IPS DF 6.9 (cell line): ENCODE measurements around the gene SPATA31A3.
"Not testable (repeated sequence)": the region's sequence is repeated elsewhere in the genome, so short reads cannot be mapped to it uniquely, and the experiment has no call there.

Source experiments
- DNase-seq: peaks from one replicate; pipeline ENCODE4 v3.0.0-alpha.2; 2013; ENCODE audit warnings: low read depth, low spot score
- H3K27ac ChIP-seq: one replicate; pipeline ENCODE4 v1.5.1; 2013; ENCODE audit warnings: low read length, control low read depth
- H3K27me3 ChIP-seq: 2 replicates; pipeline ENCODE4 v1.6.1; 2013; ENCODE audit warnings: mild to moderate bottlenecking, low read length; ENCODE audit not compliant: control insufficient read depth, insufficient read depth
- H3K36me3 ChIP-seq: 2 replicates; pipeline ENCODE4 v1.6.1; 2013; ENCODE audit warnings: low read length; ENCODE audit not compliant: control insufficient read depth, insufficient read depth
- H3K4me1 ChIP-seq: 2 replicates; pipeline ENCODE4 v1.6.1; 2013; ENCODE audit warnings: low read length; ENCODE audit not compliant: control insufficient read depth, insufficient read depth
- H3K4me3 ChIP-seq: 2 replicates; pipeline ENCODE4 v1.5.1; 2013; ENCODE audit warnings: mild to moderate bottlenecking, low read length
- H3K9me3 ChIP-seq: 2 replicates; pipeline ENCODE4 v1.6.1; 2013; ENCODE audit warnings: low read length, inconsistent platforms; ENCODE audit not compliant: control insufficient read depth, insufficient read depth
- WGBS: extraction: QIAGEN DNeasy Blood & Tissue Kit; methylation state at CpG from one replicate; pipeline ENCODE4 v1.1.7; 2013; ENCODE audit warnings: mixed read lengths, missing lambda C conversion rate; ENCODE audit not compliant: insufficient read length, insufficient coverage; 5-methylcytosine and 5-hydroxymethylcytosine counted together

SPATA31A3 gene

DNA sequence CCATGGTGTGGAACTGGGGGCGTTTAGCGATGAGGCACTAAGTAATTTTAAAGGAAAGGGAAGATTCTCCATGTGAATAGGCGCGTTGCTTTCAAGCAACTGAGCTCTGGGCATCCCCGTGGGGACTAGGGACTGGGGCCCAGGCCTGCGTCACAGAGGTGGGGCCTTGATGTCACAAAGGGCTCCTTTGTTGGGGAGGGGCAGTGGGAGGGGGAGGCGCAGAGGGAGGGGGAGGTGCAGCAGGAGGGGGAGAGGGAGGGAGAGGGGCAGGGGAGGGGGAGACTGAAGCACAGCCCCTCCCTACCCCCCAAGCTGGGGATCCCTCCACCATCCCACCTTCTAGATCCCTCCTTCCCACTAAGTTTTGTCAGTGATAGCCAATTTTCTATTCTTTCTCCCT lies at the start of gene SPATA31A3:
SPATA31A3 (minus strand) TSS at position 101 of the 400 bp plus-strand sequence; CDS start at position 72, 29 bp downstream.
- H3K4me3 ChIP-seq, H3K9me3 ChIP-seq, H3K27me3 ChIP-seq, DNase-seq, H3K36me3 ChIP-seq, H3K4me1 ChIP-seq, H3K27ac ChIP-seq: not testable (repeated sequence)
- WGBS: no CpG with 5 or more reads among the region's 7 CpGs

- not testable (repeated sequence) for DNase-seq, H3K4me3 ChIP-seq, H3K9me3 ChIP-seq, H3K36me3 ChIP-seq, H3K27me3 ChIP-seq, H3K27ac ChIP-seq, H3K4me1 ChIP-seq
- no CpG with 5 or more reads among the region's 11 CpGs for WGBS
Observed at GRCh38 chr9:66952576-66952975, 39.8 kb downstream of the SPATA31A3 start.

DNA sequence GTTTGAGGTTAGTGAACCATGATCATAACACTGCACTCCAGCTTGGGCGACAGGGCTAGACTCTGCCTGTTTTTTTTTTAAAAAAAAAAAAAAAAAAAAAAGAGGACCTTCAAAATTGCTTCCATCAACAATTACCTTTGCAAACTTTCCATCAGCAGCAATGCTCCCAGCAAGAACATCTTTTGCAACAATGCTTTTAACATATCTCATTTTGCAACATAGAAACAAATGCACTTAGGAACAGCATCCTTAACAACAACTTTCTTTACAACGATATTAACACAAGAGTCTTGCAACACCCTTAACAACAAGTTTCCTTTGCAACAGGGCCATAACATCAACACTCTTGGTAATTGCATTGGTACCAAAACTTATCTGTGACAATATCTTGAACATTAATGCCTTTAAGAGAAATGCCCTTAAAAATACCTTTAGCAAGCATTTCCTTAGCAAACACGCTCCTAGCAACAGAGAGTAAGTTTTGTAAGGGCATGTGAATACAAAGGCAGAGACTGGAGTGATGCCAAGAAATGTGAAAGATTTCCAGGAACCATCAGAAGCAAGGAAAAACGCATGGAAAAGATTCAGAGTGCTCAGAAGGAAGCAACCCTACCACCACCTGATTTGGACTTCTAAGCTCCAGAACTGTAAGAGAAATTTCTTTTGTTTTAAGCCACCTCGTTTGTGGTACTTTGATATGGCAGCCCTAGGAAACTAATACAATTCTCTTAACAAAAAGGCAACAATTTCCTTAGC lies 49.8 kb downstream of the SPATA31A3 start:
- not testable (repeated sequence) for DNase-seq, H3K27ac ChIP-seq, H3K4me1 ChIP-seq, H3K4me3 ChIP-seq, H3K36me3 ChIP-seq, H3K9me3 ChIP-seq, H3K27me3 ChIP-seq
- WGBS: no CpG with 5 or more reads among the region's 5 CpGs

DNA sequence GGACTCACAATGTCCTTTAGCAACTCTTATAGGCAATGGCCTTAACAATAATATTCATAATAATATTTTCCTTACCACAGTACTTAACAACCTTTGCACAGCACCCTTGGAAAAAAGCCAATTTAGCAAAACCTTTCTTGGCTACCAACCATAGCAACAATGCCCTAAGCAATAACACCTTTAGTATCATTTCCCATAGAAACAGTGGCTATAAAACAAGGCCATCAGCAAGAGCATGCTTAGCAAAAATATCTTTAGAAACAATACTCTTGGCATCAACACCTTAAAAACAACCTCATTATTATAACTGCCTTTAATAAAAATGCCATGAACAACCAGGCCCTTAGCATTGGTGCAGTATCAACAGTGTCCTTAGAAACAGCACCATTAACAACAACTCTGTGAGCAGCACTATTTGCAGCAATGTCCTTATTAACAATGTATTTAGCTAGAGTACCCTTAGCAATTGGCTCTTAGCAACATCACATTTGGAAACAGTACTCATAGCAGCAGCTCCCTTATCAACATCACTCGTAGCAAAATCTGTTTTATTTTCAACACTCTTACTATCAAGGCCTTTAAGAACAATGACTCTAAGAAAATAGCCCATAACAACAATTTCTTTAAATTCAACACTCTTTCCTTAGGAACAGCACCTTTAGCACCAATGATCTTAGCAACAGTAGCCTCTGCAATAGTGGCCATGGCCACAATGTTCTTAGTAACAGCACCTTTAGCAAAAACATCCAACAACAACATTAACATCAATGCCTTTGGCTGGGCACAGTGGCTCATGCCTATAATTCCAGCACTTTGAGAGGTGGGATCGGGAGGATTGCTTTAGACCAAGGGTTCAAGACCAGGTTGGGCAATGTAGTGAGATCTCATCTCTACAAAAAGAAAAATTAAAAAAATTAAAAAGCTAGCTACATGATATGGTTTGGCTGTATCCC lies 52.2 kb downstream of the SPATA31A3 start:
- not testable (repeated sequence) for H3K36me3 ChIP-seq, H3K4me3 ChIP-seq, H3K9me3 ChIP-seq, H3K4me1 ChIP-seq, DNase-seq, H3K27me3 ChIP-seq, H3K27ac ChIP-seq
- no CpG with 5 or more reads among the region's 2 CpGs for WGBS

- DNase-seq, H3K4me1 ChIP-seq, H3K27ac ChIP-seq, H3K36me3 ChIP-seq, H3K27me3 ChIP-seq, H3K9me3 ChIP-seq, H3K4me3 ChIP-seq: not testable (repeated sequence)
- WGBS: no CpG with 5 or more reads among the region's 5 CpGs
Observed at GRCh38 chr9:66938322-66938721, 54.0 kb downstream of the SPATA31A3 start.

GRCh38 chr9:66937662-66938061 lies 54.7 kb downstream of the SPATA31A3 start:
- H3K36me3 ChIP-seq, H3K9me3 ChIP-seq, H3K4me3 ChIP-seq, H3K27ac ChIP-seq, H3K4me1 ChIP-seq, H3K27me3 ChIP-seq, DNase-seq: not testable (repeated sequence)
- WGBS: no CpG with 5 or more reads among the region's 3 CpGs
